Duodenal mucosa (tissue), 2 donors: ENCODE data around the gene RASGRP2.

Experiments used
- H3K27ac ChIP-seq: one replicate; pipeline ENCODE4 v1.7.0; 2013; ENCODE audit warnings: low read depth, low read length
- H3K27me3 ChIP-seq, 2 donors: one replicate each; pipeline ENCODE4 v1.7.0; 2013; ENCODE audit warnings: low read length in 2 of 2, control low read depth in 1 of 2; ENCODE audit not compliant: insufficient read depth in 2 of 2, control insufficient read depth in 1 of 2
- H3K36me3 ChIP-seq, 2 donors: one replicate each; pipeline ENCODE4 v1.7.0; 2013; ENCODE audit warnings: low read length in 2 of 2, control low read depth in 1 of 2; ENCODE audit not compliant: insufficient read depth in 2 of 2, control insufficient read depth in 1 of 2
- H3K4me1 ChIP-seq, 2 donors: one replicate each; pipeline ENCODE4 v1.7.0; 2013; ENCODE audit warnings: low read length in 2 of 2, control low read depth in 1 of 2; ENCODE audit not compliant: insufficient read depth in 2 of 2, control insufficient read depth in 1 of 2
- H3K4me3 ChIP-seq, 2 donors: one replicate each; pipeline ENCODE4 v1.7.0; 2013; ENCODE audit warnings: low read length in 2 of 2, low read depth in 1 of 2
- H3K9ac ChIP-seq, 2 donors: one replicate each; pipeline ENCODE4 v1.7.0; 2013; ENCODE audit warnings: low read length in 2 of 2, low read depth in 1 of 2
- H3K9me3 ChIP-seq, 2 donors: one replicate each; pipeline ENCODE4 v1.7.0; 2013; ENCODE audit warnings: low read length in 2 of 2, control low read depth in 1 of 2; ENCODE audit not compliant: control insufficient read depth in 1 of 2

The RASGRP2 gene

DNA sequence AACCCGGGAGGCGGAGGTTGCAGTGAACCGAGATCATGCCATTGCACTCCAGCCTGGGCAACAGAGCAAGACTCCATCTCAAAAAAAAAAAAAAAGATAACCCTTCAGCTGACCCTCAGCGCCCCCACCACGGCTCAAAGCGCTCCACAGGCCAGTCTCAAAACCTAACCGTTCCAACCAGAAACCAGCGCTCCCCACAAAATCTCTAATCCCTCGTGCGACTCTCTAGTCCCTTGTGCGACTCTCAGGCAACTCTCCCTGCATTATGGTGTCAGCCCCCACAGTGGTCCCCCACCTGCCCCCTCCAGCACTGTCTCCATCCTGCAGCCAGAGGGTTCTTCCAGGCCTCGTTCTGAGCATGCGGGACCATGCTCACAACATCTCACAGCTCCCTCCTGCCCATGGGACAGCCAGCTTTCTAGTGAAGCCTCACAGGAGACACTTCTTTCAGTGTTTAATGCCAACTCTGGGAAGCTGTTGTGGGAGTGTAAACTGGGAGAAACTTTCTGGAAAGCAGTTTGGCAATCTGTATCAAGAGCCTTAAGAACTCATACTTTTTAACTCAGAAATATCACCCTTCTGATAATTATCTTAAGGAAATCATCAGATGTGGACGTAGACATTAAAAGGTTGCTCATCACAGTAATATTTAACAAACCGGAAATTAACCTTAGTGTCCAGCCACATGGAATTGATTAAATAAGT is 4.2 kb upstream of the RASGRP2 start:
- Histone ChIP-seq H3K4me1 (peaks cover 10 to 16% of the 10 kb centered on the region in 2 donors), H3K4me3 (no peak overlapping the region), H3K27ac (no peak overlapping the region), H3K36me3 (no peaks in the 10 kb centered on the region), H3K9ac (no peak overlapping the region), H3K9me3 (no peaks in the 10 kb centered on the region), H3K27me3 (peaks cover 18 to 23% of the 10 kb centered on the region in 2 donors)

DNA sequence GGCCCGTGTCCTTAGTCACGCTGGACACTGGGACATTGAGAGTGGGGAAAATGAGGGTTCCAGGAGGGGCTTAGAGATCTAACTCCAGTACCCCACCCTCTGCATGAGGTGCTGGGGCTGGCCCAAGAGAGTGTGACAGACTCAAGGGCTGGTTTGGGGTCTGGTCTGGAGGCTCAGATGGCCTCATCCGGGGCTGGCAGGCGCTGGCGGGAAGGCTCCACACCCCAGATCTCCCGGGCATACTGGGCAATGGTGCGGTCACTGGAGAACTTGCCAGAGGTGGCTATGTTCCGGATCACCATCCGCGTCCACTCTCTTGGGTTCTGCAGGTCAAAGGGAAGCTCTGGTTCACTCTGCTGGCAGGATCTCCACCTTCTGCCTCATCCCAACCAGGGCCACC is 2.5 kb upstream of the RASGRP2 start:
- Histone ChIP-seq H3K9ac (no peak overlapping the region), H3K4me3 (no peak overlapping the region), H3K4me1 (peaks cover 24 to 30% of the 10 kb centered on the region in 2 donors)

DNA sequence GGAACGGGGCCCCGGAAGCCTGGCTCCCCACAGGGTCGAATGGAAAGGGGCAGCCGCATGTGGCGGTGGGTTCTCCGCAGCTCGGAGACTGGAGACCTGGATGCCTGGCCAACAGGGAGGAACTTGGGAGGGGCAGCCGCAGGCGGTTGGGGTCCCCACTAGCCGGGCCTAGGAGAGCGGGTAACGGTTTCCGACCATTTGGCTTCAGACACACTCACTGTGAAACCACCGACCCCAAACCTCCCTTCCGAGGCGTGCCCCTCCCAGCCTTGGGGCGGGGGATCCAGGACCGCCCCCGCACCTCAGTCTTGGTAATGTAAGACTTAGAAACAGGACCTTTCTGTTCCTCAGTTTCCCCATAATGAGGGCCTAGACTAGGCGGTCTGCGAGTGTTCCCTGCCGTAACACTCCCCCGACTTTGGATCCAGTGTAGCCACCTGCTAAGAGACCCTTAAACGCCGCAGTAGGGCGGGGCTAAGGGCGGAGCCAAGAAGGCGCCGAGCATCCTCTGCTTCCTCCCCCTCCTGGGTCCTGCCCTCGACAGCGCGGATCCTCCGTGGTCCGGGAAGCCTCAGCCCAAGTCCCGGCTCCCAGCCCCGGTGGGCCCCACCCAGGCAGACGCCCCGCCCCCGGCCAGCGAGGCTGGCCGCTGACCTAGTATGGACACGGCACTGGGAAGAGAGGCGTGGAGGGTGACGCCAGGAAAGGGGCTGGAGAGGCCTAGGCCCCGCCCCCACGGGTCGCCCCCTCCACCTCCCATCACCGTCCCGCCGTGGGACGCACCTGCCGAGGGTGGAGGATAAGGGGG is 1.8 kb upstream of the RASGRP2 start:
- Histone ChIP-seq H3K27ac (peak overlapping the region; percentile 52), H3K27me3 (peaks cover 30 to 43% of the 10 kb centered on the region in 2 donors), H3K4me3 (peak overlapping the region; percentile 46 to 64), H3K9me3 (no peaks in the 10 kb centered on the region), H3K36me3 (no peaks in the 10 kb centered on the region), H3K9ac (peak overlapping the region; percentile 32 to 49), H3K4me1 (peaks cover 29 to 30% of the 10 kb centered on the region in 2 donors)

More for the DNA sequence above, 2.5 kb upstream of the RASGRP2 start:
- no peaks in the 10 kb centered on the region for H3K36me3 ChIP-seq
- no peak overlapping the region for H3K27ac ChIP-seq
- peaks cover 22 to 37% of the 10 kb centered on the region in 2 donors for H3K27me3 ChIP-seq
- H3K9me3 ChIP-seq: no peaks in the 10 kb centered on the region

- peaks cover 32 to 49% of the 10 kb centered on the region in 2 donors for H3K27me3 ChIP-seq
These were observed 1.2 kb upstream of the RASGRP2 start for GRCh38 chr11:64745189-64745520.

DNA sequence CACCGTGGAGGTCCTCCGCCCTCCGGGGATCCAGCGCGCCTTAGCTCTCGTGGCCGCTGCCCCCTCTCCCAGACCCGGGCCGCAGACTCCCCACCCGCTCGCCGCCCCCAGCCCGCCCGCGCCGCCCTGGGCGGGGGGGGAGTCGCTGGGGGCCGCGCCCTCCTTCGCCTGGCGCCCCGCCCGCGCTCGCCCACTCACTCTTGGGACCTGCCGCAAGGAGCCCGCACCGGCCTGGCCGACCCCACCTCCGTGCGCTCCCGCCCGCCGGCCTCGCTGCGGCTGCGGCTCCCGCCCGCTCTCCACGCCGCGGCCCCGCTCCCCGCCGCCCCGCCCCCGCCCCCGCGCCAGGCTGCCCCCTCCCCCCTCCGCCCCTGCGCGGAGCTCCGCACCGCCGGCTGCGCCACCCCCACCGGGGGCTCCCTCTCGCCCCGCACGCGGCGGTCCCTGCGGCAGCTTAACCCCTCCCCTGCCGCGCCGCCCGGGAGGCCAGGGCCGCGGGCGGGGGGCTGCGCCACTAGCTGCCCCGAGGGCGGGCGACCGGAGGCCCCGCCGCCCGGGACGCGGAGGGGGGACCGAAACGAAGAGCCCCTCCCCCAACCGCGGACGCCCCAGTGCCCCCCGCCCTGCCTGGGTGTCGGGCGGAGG is 724 bp upstream of the RASGRP2 start:
- Histone ChIP-seq H3K27ac (peak overlapping the region; percentile 52), H3K27me3 (peaks cover 32 to 50% of the 10 kb centered on the region in 2 donors), H3K9ac (peak overlapping the region in 1 of 2 donors; percentile 32), H3K4me3 (peak overlapping the region; percentile 64 to 69), H3K36me3 (no peaks in the 10 kb centered on the region), H3K9me3 (no peaks in the 10 kb centered on the region), H3K4me1 (peaks cover 29 to 30% of the 10 kb centered on the region in 2 donors)

More at GRCh38 chr11:64745189-64745520, 1.2 kb upstream of the RASGRP2 start:
- Histone ChIP-seq H3K9me3 (no peaks in the 10 kb centered on the region), H3K4me1 (peaks cover 29 to 30% of the 10 kb centered on the region in 2 donors), H3K36me3 (no peaks in the 10 kb centered on the region), H3K4me3 (peak overlapping the region; percentile 46 to 64), H3K27ac (peak overlapping the region; percentile 52), H3K9ac (peak overlapping the region in 1 of 2 donors; percentile 49)

DNA sequence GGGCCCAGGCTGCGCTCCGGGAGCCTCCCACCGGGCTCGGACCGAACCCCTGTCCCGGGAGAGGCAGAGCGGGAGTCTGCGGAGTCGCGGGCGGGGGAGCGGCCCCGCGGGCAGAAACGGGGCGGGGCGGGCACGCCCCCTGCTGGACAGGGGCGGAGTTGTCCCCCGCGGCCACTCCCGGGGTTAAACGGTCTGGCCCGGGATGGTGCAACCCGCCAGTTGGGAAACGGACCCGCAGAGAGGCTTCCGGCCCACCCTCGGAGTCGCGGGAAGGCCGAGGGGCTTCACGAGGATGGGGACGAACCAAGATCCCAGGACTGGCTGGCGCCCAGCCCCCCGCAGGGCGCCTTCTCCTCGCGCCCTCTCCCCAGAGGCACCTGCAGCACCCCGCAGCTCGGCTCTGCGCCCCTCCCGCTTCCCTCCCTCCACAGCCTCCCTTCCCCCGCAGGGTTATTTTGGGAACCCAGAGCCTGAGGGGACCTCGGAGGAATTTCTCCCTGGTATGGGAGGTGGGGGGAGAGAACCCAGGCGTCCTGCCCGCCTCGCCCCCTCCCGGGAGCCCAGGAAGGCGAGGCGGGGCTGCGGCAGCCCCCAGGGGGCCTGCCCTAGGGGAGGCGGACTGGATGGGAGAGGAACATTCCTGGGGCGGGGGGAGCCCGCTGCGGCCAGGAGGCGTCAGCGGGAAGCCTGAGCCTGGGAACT is 902 bp downstream of the RASGRP2 start:
- H3K27ac ChIP-seq: no peak overlapping the region
- no peaks in the 10 kb centered on the region for H3K9me3 ChIP-seq
- H3K9ac ChIP-seq: no peak overlapping the region
- no peaks in the 10 kb centered on the region for H3K36me3 ChIP-seq
- H3K4me3 ChIP-seq: peak overlapping the region; percentile 63 to 69
- peaks cover 32 to 50% of the 10 kb centered on the region in 2 donors for H3K27me3 ChIP-seq
- peaks cover 29 to 30% of the 10 kb centered on the region in 2 donors for H3K4me1 ChIP-seq

DNA sequence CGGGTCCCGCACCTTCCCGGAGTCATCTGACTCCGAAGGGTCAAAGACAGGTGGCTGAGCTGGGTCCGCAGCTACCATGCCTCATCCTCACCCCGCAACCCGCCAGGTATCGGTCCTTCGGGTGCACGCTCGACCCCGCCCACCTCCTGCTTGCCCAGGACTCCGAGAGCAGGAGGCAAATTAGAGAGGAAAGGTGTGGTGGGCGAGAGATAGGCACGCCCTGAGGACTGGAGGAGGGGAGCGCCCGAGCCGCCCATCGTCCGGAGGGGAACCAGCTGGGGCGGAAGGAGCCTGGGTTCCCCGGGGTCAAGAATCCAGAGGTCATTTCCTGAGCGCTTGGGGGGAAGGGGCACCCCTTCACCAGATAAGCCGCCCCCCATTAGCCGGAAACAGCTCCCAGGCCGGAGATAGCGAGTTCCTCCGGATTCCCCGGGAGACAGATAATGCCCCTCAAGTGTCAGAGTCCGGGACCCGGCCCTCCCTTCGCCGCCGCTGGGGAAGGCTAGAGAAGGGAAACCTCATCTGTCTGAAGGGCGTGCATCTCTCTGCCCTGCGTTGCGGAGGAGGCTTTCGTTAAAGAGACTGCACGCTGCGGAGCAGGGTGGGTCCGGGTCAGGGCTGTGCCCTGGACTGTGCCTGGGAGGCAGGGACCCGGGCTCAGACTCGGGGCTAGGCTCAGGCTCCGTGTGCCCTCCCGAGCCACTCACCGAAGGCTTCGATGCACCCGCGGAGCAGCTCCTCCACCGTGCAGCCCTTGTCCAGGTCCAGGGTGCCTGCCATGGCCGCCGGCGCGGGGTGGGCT is 1.7 kb downstream of the RASGRP2 start:
- H3K9ac ChIP-seq: peak overlapping the region in 1 of 2 donors; percentile 39

DNA sequence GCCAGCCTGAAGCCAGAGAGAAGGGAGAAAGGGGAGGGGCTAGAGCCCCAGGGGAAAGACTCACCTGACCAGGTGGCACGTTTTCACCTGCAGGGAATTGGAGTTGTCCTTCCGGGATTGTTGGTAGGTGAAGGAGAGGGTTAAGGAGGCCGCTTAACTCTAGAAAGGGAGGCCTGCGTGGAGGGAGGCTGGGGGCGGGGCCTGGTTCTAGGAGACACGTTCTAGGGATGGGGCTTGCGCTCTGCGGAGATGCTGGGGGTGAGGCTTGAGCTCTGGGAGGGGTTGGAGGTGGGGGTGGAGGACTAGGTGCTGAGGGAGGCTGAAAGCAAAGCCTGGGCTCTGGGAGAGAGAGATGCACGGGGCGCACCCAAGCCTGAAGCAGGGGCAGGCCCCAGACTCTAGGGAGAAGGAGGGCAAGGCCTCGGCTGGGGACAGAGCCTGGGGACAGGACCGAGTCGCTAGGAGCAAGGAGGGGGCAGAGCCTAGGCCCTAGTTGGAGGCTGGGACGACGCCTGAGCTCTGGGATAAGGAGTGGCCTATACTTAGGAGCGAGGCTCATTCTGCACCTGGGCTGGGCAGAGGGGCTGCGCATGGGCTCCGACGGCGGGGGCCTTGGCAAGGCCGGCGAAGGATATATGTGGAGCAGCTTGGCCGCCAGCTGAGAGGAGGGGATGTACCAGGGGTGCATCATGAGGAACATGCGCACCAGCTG is 2.4 kb downstream of the RASGRP2 start:
- Histone ChIP-seq H3K36me3 (no peaks in the 10 kb centered on the region), H3K27me3 (peaks cover 32 to 49% of the 10 kb centered on the region in 2 donors), H3K27ac (no peak overlapping the region), H3K9ac (peak overlapping the region in 1 of 2 donors; percentile 39), H3K4me1 (peaks cover 29 to 30% of the 10 kb centered on the region in 2 donors), H3K4me3 (peak overlapping the region; percentile 63 to 69), H3K9me3 (no peaks in the 10 kb centered on the region)

More for the DNA sequence above, 1.7 kb downstream of the RASGRP2 start:
- Histone ChIP-seq H3K27me3 (peaks cover 32 to 50% of the 10 kb centered on the region in 2 donors), H3K4me3 (peak overlapping the region; percentile 63 to 69), H3K27ac (no peak overlapping the region), H3K9me3 (no peaks in the 10 kb centered on the region), H3K36me3 (no peaks in the 10 kb centered on the region), H3K4me1 (peaks cover 29 to 30% of the 10 kb centered on the region in 2 donors)
